Activated B cell treated with CpG ODN at 0.5 μM for 24 hours (primary cell): ENCODE data around the gene LSM7. TPM values are rescaled to one million over a fixed set of nuclear protein-coding genes. Genes with fewer than 3 reads are reported as not detected.

Source experiments
- ATAC-seq: fragments of 200-7000 bp; cut with Tn5 transposase; one replicate; pipeline ENCODE4 v1.10.0; 2021; ENCODE audit warnings: low read depth, mild to moderate bottlenecking, moderate library complexity
- CTCF ChIA-PET: fragments of 350-600 bp; sonication (Branson Sonifier 250); formaldehyde crosslinking; loops from one replicate; lab custom pipeline; 2021; ENCODE audit warnings: antibody characterized with exemption; lab: Charles Lee
- POLR2A ChIA-PET: fragments of 350-600 bp; sonication (Branson Sonifier 250); formaldehyde crosslinking; loops from one replicate; lab custom pipeline; 2021; ENCODE audit warnings: antibody characterized with exemption; lab: Charles Lee
- DNase-seq: peaks from one replicate; pipeline ENCODE4 v3.0.0; 2022
- H3K27ac Mint-ChIP-seq: one replicate; pipeline ENCODE4 v1.8.0; 2020; ENCODE audit warnings: mixed read lengths
- H3K27me3 Mint-ChIP-seq: one replicate; pipeline ENCODE4 v1.8.0; 2021; ENCODE audit warnings: mixed read lengths
- H3K36me3 Mint-ChIP-seq: one replicate; pipeline ENCODE4 v1.8.0; 2021; ENCODE audit warnings: low read depth, mixed read lengths
- H3K4me1 Mint-ChIP-seq: one replicate; pipeline ENCODE4 v1.8.0; 2021; ENCODE audit warnings: mixed read lengths
- H3K4me3 Mint-ChIP-seq: one replicate; pipeline ENCODE4 v1.8.0; 2020; ENCODE audit warnings: mild to moderate bottlenecking, mixed read lengths
- H3K9me3 Mint-ChIP-seq: one replicate; pipeline ENCODE4 v1.8.0; 2020; ENCODE audit warnings: mixed read lengths
- CTCF ChIP-seq: fragments of 200-600 bp; IDR thresholded peaks from one replicate; pipeline ENCODE4 v1.8.0; 2022; ENCODE audit warnings: antibody characterized with exemption, mild to moderate bottlenecking
- intact Hi-C: fragments of 100-400 bp; cut with micrococcal nuclease; formaldehyde crosslinking; loops from one replicate; pipeline ENCODE4 v1.15.1; 2024
- total RNA-seq: library from RNA; stranded (reverse); gene quantifications from 2 replicates; pipeline ENCODE4 v1.2.3, GENCODE V29; 2022

The LSM7 gene
- 149 and 152 TPM in 2 replicates for total RNA-seq

- peak within 1 kb of the TSS; percentile 99 for H3K27ac Mint-ChIP-seq
- no peaks in the 10 kb centered on the region for H3K27me3 Mint-ChIP-seq
- TF ChIP-seq CTCF, result no peak
- no peaks in the 10 kb centered on the region for H3K9me3 Mint-ChIP-seq
- CTCF ChIA-PET, result no interaction called here
- peaks cover 86% of the 10 kb centered on the region for H3K4me1 Mint-ChIP-seq
- peak; percentile 52 for ATAC-seq
- peak within 1 kb of the TSS; percentile 100 for H3K4me3 Mint-ChIP-seq
- DNase-seq, result peak; percentile 97
- intact Hi-C loops, result loop anchor here (5.0 kb wide), 1 partner anchor 176 kb away; the partner anchor contains the start of gene AP3D1
- POLR2A ChIA-PET, result interaction anchor here (0.6 to 4.5 kb wide), 24 partner anchors 10 to 480 kb away, joined by 3 to 23 read pairs (median 4); partner anchors contain the start of genes DOT1L, LMNB2, MKNK2 and PEAK3
- H3K36me3 Mint-ChIP-seq, result peaks cover 39% of the 10 kb centered on the region
These were observed at the start of gene LSM7, which contains the start of gene SPPL2B for GRCh38 chr19:2328401-2329148. Gene LSM7 (minus strand): TSS chr19:2328586. CDS start chr19:2328566, 20 bp downstream. Gene SPPL2B (plus strand): TSS chr19:2328684. CDS start chr19:2328710, 26 bp downstream.

- Mint-ChIP-seq H3K27me3 (no peaks in the 10 kb centered on the region), H3K36me3 (no peaks in the 10 kb centered on the region), H3K27ac (no peak overlapping the region), H3K9me3 (peaks cover 8% of the 10 kb centered on the region), H3K4me1 (peaks cover 2% of the 10 kb centered on the region), H3K4me3 (no peak overlapping the region)
- ATAC-seq (no peak), DNase-seq (no peak)
- ChIA-PET POLR2A (no interaction called here), CTCF (no interaction called here)
- TF ChIP-seq CTCF, result no peak
- intact Hi-C loops, result no loop called here
These were observed 48.6 kb upstream of the LSM7 start for GRCh38 chr19:2376784-2377519.

- no peak overlapping the region for H3K27ac Mint-ChIP-seq
- intact Hi-C loops, result no loop called here
- POLR2A ChIA-PET, result interaction anchor here (0.6 kb wide), 1 partner anchor 9 kb away, joined by 3 read pairs; no protein-coding TSS in a partner anchor
- H3K36me3 Mint-ChIP-seq, result no peaks in the 10 kb centered on the region
- H3K27me3 Mint-ChIP-seq, result no peaks in the 10 kb centered on the region
- H3K4me3 Mint-ChIP-seq, result no peak overlapping the region
- ATAC-seq (no peak), DNase-seq (no peak)
- peaks cover 3% of the 10 kb centered on the region for H3K9me3 Mint-ChIP-seq
- CTCF ChIA-PET, result no interaction called here
- no peak for TF ChIP-seq CTCF
- H3K4me1 Mint-ChIP-seq, result peaks cover 2% of the 10 kb centered on the region
These were observed 47.2 kb upstream of the LSM7 start for GRCh38 chr19:2375353-2376121.

- peaks cover 3% of the 10 kb centered on the region for H3K9me3 Mint-ChIP-seq
- DNase-seq (no peak), ATAC-seq (no peak)
- H3K4me1 Mint-ChIP-seq, result peaks cover 2% of the 10 kb centered on the region
- no peaks in the 10 kb centered on the region for H3K27me3 Mint-ChIP-seq
- CTCF ChIA-PET, result no interaction called here
- no peaks in the 10 kb centered on the region for H3K36me3 Mint-ChIP-seq
- POLR2A ChIA-PET, result no interaction called here
- intact Hi-C loops, result no loop called here
- TF ChIP-seq CTCF, result no peak
- H3K27ac Mint-ChIP-seq, result no peak overlapping the region
- H3K4me3 Mint-ChIP-seq, result no peak overlapping the region
These were observed 46.4 kb upstream of the LSM7 start for GRCh38 chr19:2374808-2375207.
